GM04503 (cell line): ENCODE results near the gene ARHGAP19.
A peak's percentile ranks its signal among the peaks of the same experiment; 100 is the strongest.
"Not testable (repeated sequence)": the region's sequence is repeated elsewhere in the genome, so short reads cannot be mapped to it uniquely, and the experiment has no call there.

Experiments used
- DNase-seq: peaks from one replicate; pipeline ENCODE4 v3.0.0-alpha.2; 2012; ENCODE audit warnings: low read depth

Gene ARHGAP19

DNA sequence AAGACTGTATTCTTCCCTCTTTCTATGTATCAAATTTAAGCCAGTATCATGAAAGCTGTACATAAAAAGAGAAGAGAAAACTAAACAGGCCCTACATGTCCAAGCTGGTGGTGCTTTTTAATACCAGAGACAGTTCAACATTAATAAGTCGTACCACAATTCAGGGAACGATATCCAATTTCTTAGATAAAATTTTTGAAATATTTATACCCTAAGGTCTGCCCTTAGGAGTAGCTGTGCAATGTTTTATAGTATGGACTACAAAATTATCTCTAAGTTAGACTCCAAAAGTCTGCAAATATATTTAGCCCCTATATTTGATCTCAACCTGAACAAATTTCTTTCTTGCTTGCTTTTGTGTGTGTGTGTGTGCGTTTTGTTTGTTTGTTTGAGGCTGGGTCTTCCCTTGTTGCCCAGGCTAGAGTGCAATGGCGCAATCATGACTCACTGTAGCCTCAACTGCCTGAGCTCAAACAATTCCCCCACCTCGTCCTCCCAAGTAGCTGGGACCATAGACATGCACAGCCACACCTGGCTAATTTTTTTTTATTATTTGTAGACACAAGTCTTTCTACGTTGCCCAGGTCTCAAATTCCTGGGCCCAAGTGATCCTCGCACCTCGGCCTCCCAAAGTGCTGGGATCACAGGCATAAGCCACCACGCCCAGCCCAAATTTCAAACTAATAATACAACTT is 13.2 kb downstream of the ARHGAP19 start:
- peak; percentile 20 for DNase-seq

- DNase-seq = peak; percentile 96
Measured at GRCh38 chr10:97278491-97278989, 13.9 kb downstream of the ARHGAP19 start.

- DNase-seq = no peak
Measured at GRCh38 chr10:97277551-97277950, 14.9 kb downstream of the ARHGAP19 start.

- no peak for DNase-seq
Measured at GRCh38 chr10:97274828-97275227, 17.6 kb downstream of the ARHGAP19 start.

GRCh38 chr10:97273700-97274099 is 18.7 kb downstream of the ARHGAP19 start:
- DNase-seq = no peak

DNA sequence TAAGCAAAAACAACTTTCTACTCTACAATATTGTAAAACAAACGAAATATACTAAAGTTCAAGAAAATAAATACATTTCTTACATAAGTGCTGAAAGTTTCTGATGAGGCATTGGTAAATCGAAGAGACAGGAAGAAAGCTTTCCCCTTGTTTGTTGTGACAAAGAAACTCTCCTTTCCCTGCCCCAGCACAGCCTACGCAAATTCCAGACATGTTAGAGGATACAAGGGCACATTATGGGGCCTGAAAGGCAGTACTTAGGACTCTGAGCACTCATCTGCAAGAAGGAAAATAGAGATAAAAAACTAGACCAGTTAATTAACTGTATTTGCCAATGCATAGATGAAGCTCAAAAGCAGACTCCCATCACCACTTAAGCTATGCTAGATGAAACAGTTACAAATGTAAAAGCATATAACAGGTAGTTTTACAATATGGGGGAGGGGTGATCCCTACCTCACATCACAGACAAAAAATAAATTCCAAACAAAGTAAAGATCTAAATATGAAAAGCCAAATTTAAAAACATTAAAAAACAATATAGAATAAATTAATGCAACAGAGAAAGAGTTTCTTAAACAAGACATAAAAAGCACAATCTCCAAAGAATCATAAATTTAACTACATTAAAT is 21.8 kb downstream of the ARHGAP19 start:
- peak; percentile 16 for DNase-seq

- no peak for DNase-seq
Measured at GRCh38 chr10:97267671-97268070, 24.8 kb downstream of the ARHGAP19 start.

GRCh38 chr10:97265095-97265494 is 27.3 kb downstream of the ARHGAP19 start:
- DNase-seq = not testable (repeated sequence)

DNA sequence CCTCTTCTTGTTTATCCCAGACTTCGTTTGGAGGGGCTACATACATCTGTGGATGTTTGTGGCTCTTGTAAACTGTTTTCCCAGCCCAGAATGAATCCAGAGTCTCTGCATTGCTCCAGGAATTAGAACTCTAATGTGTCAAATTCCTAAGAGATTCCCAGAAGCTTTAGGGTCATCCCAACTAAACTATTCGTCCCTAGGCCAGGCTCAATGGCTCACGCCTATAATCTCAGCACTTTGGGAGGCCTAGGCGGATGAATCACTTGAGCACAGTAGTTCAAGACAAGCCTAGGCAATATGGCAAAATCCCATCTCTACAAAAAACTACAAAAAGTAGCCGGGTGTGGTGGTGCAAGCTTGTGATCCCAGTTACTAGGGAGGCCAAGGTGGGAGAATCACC is 28.5 kb downstream of the ARHGAP19 start:
- no peak for DNase-seq

- DNase-seq = no peak
Measured at GRCh38 chr10:97261656-97262055, 30.8 kb downstream of the ARHGAP19 start.

GRCh38 chr10:97261183-97261582 is 31.3 kb downstream of the ARHGAP19 start:
- DNase-seq = no peak

- no peak for DNase-seq
Measured at GRCh38 chr10:97259119-97259518, 33.3 kb downstream of the ARHGAP19 start.

DNA sequence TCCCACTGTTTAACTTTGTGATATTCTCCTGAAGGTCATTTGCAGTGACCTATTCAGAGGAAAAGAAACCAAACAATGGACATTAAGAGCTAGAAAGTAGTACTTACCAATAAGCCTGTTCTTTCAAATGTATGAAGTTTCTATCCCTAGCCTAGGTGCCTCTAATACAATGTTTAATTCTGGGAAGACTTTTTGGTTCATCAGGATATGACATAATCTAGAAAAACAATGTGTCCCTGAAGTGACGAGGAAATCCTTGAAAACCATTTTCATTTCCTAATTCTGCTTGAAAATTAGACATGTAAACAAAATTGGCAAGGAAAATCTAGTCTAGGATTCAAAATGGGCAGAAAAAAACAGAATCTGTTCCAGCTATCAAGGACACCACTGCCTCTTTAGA is 36.1 kb downstream of the ARHGAP19 start:
- no peak for DNase-seq

DNA sequence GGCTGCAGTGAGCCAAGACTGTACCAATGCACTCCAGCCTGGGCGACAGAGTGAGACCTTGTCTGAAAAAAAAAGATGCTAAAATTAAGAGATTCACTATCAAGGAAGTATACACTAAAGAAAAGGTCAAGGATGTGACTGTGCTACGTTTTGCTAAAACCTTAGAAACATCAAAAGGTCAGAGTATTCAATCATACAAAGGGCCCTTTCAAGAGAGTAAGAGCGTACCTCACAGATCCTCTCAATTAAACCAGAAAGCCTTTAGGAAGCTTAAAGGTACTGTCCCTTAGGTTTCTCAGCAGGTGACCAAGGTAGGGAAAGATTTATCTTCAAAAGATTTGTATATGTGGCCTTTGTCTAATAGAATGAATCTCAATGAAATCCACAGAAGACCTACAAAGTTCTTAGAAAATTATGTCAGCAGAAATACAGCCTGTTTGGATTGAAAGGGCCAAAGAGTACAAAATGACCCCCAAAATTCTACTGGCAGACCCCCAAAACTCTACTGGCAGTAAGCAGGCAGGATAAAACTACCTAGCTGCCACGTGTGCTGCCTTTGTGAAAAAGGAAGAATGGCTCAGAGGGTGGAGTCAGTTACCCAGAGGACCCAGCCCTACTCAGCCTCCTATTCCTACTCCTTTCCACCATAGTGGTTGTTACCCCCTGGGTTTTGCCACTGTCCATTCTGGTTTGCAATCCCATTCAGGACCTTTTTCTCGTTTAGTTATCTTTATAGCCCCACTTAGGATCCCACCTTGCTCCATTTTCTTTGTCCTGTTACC is 36.7 kb downstream of the ARHGAP19 start:
- no peak for DNase-seq

DNA sequence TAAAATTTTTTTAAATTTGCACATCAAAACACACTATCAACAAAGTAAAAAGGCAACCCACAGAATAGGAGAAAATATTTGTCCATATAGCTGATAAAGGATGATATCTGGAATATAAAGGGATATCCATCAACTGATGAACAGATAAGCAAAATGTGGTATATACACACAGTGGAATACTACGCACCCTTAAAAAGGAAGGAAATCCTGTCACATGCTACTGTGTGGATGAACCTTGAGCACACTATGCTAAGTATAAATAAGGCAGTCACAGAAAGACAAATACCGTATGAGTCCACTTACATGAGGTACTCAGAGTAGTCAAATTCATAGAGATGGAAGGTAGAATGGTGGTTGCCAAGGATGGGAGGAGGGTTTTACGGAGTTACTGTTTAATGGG is 37.7 kb downstream of the ARHGAP19 start:
- DNase-seq = no peak

DNA sequence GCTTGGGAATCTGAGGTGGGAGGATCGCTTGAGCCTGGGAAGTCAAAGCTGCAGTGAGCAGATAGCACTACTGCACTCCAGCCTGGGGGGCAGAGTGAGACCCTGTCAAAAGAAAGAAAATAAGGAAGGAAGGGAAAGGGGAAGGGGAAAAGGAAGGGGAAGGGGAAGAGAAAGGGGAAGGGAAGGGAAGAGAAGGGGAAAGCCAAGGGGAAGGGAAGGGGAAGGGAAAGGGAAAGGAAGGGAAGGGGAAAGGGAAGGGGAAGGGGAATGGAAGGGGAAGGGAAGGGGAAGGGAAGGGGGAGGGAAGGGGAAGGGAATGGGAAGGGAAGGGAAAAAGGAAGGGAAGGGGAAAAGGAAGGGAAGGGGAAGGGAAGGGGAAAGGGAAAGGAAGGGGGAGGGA is 41.5 kb downstream of the ARHGAP19 start:
- DNase-seq = no peak

- DNase-seq = no peak
Measured at GRCh38 chr10:97243836-97244235, 48.6 kb downstream of the ARHGAP19 start.

DNA sequence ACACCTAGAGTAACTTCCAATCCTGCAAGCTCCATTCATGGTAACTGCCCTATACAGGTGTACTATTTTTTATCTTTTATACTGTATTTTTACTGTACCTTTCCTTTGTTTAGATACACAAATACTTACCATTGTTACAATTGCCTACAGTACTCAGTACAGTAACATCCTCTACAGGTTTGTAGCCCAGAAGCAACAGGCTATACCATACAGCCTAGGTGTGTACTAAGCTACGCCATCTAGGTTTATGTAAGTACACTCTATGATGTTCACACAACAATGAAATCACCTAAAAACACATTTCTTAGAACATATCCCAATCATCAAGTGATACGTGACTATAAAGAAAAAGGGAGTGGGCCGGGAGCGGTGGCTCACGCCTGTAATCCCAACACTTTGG is 53.6 kb downstream of the ARHGAP19 start:
- DNase-seq = no peak

DNA sequence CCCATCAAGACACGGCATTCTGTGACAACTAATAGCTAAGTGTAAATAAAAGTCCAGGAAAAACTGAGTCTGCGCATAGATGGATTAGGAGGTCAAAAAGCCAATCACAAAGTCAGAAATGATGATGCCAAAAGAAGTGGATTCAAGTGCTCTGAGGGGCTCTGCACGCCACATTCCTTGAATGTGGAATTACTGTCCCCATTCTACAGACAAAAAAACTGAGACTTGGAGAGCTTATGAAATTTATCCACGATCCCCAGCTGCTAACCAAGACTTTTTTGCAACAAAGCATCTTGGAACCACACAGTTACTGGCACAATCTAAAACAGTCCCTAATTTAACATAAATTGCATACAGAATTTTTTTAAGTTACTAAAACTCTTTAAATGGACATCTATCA is 57.1 kb downstream of the ARHGAP19 start:
- no peak for DNase-seq

- DNase-seq = no peak
Measured at GRCh38 chr10:97234400-97234799, 58.0 kb downstream of the ARHGAP19 start.

DNA sequence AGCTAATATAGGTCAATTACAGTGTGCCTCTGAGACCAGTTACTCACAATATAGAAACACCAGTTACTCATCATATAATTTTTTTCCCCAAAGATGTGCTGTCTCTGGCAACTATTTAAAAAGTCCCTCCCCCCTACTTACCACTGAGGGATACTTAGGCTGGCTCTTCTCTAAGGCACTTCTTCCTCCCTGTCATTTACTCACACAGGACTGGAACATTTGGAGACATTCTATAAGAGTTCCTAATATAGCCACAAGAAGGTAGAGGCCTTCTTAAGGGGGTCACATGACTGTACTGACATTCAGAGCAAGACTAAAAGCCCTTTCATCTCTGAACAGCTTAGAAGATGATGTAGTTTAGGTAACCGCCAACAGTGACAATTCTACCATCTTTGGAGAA is 62.3 kb downstream of the ARHGAP19 start:
- no peak for DNase-seq

GRCh38 chr10:97229322-97230015 is 63.0 kb downstream of the ARHGAP19 start:
- DNase-seq = no peak
